Measurements from ENCODE around the gene MTA3.

The MTA3 gene

DNA sequence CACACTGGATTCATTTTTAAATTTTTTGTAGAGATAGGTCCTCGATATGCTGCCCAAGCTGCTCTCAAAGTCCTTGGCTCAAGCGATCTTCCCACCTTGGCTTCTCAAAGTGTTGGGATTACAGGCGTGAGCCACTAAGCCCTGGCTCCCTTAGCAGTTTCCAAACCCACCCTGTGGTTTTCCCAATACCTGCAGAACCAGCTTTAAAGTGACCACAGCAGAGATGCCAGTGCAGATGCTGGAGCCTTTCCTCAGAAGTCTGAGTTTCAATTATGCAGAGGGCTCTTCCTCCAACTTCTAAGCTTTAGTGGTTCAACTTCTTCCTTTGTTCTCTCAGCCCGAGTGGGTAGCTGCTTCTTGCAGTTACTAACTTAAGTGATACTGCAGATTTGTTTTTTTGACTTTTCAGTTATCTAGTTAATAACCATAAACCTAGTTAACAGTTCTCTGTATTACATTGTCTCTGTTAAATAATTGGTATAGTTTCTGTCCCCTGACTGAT, 232.1 kb downstream of the MTA3 start:
- H3K27ac ChIP-seq: no peak overlapping the region
- no peak for DNase-seq (ENCODE audit: low spot score)
- POLR2A ChIA-PET (ENCODE audit: low non-redundant PET): no interaction called here
- CTCF ChIA-PET: interaction anchor here (0.9 kb wide), 1 partner anchor 13 kb away, joined by 3 read pairs; no protein-coding TSS in a partner anchor
- TF ChIP-seq, protein P1, sequence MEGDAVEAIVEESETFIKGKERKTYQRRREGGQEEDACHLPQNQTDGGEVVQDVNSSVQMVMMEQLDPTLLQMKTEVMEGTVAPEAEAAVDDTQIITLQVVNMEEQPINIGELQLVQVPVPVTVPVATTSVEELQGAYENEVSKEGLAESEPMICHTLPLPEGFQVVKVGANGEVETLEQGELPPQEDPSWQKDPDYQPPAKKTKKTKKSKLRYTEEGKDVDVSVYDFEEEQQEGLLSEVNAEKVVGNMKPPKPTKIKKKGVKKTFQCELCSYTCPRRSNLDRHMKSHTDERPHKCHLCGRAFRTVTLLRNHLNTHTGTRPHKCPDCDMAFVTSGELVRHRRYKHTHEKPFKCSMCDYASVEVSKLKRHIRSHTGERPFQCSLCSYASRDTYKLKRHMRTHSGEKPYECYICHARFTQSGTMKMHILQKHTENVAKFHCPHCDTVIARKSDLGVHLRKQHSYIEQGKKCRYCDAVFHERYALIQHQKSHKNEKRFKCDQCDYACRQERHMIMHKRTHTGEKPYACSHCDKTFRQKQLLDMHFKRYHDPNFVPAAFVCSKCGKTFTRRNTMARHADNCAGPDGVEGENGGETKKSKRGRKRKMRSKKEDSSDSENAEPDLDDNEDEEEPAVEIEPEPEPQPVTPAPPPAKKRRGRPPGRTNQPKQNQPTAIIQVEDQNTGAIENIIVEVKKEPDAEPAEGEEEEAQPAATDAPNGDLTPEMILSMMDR (conservative IDR thresholded peaks at IDR 0.05; ENCODE audit: low read depth): no peak

DNA sequence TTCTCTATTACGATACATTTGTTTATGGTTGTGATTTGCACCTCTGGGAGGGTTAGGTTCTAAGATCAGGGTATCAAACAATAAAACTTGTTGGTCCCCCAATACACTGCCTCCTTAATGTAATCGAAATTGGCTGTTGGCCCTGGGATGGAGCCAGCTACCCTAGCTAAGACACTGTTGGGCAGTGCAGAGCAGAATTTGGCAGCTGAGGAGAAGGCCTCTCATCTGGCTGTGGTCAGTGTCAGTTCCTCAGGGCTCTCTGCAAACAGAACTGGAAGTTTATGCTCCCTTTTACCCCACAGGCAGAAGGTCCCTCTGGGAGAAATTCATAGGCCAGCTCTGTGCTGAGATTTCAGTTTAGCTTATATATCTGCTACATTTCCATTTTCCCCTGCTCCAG, 232.5 kb downstream of the MTA3 start:
- TF ChIP-seq, protein P1 (conservative IDR thresholded peaks at IDR 0.05; ENCODE audit: low read depth): no peak
- POLR2A ChIA-PET (ENCODE audit: low non-redundant PET): no interaction called here

DNA sequence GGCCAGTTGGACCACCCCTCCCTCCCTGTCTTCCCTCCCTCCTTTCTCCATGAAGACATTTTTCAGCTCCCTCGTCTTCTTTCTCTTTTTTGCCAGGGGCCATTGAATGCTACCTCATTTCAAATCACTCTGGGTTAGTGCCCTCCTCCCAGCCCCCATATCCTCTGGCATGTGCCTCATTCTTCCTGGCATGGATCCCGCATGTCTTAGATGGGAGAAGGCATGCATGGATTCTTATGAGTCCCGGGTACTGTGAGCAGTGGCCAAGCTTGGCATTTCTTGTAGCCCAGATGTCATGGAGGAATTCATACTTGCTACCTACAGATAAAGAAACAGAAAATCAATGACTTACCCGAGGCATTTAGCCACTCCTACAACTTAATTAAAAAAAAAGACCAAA, 232.9 kb downstream of the MTA3 start:
- ChIA-PET CTCF (interaction anchor here (0.9 kb wide), 1 partner anchor 12 kb away, joined by 3 read pairs; no protein-coding TSS in a partner anchor), POLR2A (ENCODE audit: low non-redundant PET) (no interaction called here)
- TF ChIP-seq, protein P1 (conservative IDR thresholded peaks at IDR 0.05; ENCODE audit: low read depth): no peak
- DNase-seq (ENCODE audit: low spot score): no peak
- no peak overlapping the region for H3K27ac ChIP-seq

More for the DNA sequence above, 232.5 kb downstream of the MTA3 start:
- CTCF ChIA-PET: interaction anchor here (0.9 kb wide), 1 partner anchor 12 kb away, joined by 3 read pairs; no protein-coding TSS in a partner anchor
- no peak for DNase-seq (ENCODE audit: low spot score)
- no peak overlapping the region for H3K27ac ChIP-seq

DNA sequence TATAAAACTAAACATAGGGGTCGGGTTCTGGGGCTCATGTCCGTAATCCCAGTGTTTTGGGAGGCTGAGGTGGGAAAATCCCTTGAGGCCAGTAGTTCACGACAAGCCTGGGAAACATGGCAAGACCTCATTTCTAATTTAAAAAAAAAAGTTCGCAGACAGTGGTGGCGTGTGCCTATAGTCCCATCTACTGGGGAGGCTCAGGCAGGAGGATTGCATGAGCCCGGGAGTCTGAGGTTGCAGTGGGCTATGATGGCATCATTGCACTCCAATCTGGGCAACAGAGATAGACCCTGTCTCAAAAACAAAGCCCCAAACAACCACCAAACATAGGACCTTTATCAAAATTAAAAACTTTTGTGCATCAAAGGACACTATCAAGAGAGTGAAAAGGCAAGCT, 233.7 kb downstream of the MTA3 start:
- CTCF ChIA-PET: no interaction called here
- POLR2A ChIA-PET (ENCODE audit: low non-redundant PET): no interaction called here
- TF ChIP-seq, protein P1 (conservative IDR thresholded peaks at IDR 0.05; ENCODE audit: low read depth): no peak
- H3K27ac ChIP-seq: no peak overlapping the region
- DNase-seq (ENCODE audit: low spot score): no peak

DNA sequence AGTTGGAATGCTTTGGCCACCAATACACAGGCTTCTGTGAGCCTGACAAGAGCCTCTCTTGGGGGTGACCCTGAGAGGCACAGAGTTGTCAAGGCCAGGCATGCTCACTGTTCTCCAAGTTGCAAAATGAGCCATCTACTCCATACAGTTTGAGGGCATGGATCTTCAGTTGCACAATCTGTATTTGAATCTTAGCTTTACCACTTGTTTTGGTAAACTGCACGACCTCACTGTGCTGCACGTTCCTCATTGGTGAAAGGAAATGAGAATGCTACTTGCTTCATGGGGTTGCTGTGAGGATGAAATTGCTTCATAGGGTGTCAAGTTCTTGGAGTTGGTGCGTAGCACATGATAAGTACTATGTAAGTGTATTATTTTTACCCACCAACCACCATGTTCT, 235.9 kb downstream of the MTA3 start:
- no peak overlapping the region for H3K27ac ChIP-seq
- ChIA-PET POLR2A (ENCODE audit: low non-redundant PET) (no interaction called here), CTCF (interaction anchor here (0.5 to 0.7 kb wide), 2 partner anchors 12 to 1452 kb away, joined by 3 to 4 read pairs; no protein-coding TSS in a partner anchor)
- no peak for DNase-seq (ENCODE audit: low spot score)
- TF ChIP-seq, protein P1 (conservative IDR thresholded peaks at IDR 0.05; ENCODE audit: low read depth): no peak

DNA sequence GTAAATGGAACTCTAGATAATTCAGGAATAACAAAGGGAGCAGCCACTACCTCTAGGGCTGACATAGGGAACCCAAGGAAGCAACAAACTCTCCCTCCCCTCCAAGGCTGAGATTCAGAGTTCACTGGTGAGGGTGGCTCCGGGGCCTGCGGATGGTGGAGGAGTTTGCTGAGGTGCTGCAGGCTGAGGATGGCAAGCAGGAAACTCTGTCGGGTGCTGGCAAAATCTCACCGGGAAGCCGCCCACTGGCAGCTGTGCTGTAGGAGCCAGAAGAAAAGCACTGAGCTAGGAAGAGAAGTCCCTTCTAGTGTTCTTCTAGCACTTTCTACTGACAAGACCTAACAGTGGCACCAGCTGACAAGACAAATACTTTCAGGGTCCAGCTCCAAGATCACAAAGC, 236.5 kb downstream of the MTA3 start:
- ChIA-PET POLR2A (ENCODE audit: low non-redundant PET) (no interaction called here), CTCF (interaction anchor here (0.6 kb wide), 1 partner anchor 31 kb away, joined by 4 read pairs; no protein-coding TSS in a partner anchor)
- TF ChIP-seq, protein P1 (conservative IDR thresholded peaks at IDR 0.05; ENCODE audit: low read depth): no peak
- no peak overlapping the region for H3K27ac ChIP-seq
- DNase-seq (ENCODE audit: low spot score): no peak
